ENCODE results near the gene CDC5L. TPM values are rescaled to one million over a fixed set of nuclear protein-coding genes. Genes with fewer than 3 reads are reported as not detected.
A peak's percentile ranks its signal among the peaks of the same experiment; 100 is the strongest.

Gene CDC5L
- total and polyA plus RNA-seq, 9 donors: 13.0 to 24.0 (median 19.5) TPM

DNA sequence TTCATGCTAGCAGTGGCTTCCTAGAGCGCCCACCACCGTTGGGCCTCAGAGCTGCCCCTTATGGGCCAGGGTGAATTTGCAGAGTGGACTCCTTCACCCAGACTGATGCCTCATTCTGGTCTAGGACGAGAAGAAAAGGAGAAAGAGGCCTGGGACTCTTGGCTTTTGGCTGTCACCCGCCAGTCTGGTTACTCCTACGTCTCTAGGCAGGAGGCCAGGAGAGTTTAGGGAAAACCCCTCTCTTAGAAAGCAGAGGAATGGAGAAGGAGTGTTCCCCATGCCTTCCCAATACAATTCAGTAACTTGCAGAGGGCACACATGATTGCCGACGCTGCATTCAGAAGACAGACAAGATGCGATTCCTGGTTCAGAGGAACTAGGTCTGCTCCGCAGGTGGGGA is 70.1 kb downstream of the CDC5L start:
- Histone ChIP-seq H3K36me3 (no peaks in the 10 kb centered on the region), H3K9me3 (no peaks in the 10 kb centered on the region), H3K4me3 (no peak overlapping the region), H3K27ac (peak overlapping the region in 1 of 2 donors; percentile 59), H3K27me3 (no peaks in the 10 kb centered on the region), H3K4me1 (ENCODE audit: insufficient read depth) (peaks cover 4% of the 10 kb centered on the region)
- intact Hi-C loops (cut with DNase I): no loop called here
- 76 to 79% (median 79%) methylated on average over 9 of the region's 9 CpGs for WGBS, 3 donors
- DNase-seq: no peak
- TF ChIP-seq, protein P1, sequence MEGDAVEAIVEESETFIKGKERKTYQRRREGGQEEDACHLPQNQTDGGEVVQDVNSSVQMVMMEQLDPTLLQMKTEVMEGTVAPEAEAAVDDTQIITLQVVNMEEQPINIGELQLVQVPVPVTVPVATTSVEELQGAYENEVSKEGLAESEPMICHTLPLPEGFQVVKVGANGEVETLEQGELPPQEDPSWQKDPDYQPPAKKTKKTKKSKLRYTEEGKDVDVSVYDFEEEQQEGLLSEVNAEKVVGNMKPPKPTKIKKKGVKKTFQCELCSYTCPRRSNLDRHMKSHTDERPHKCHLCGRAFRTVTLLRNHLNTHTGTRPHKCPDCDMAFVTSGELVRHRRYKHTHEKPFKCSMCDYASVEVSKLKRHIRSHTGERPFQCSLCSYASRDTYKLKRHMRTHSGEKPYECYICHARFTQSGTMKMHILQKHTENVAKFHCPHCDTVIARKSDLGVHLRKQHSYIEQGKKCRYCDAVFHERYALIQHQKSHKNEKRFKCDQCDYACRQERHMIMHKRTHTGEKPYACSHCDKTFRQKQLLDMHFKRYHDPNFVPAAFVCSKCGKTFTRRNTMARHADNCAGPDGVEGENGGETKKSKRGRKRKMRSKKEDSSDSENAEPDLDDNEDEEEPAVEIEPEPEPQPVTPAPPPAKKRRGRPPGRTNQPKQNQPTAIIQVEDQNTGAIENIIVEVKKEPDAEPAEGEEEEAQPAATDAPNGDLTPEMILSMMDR (IDR thresholded peaks at IDR 0.05): no peak
- TF ChIP-seq POLR2A (IDR thresholded peaks at IDR 0.05): no peak
- TF ChIP-seq EP300 (IDR thresholded peaks at IDR 0.05): no peak

DNA sequence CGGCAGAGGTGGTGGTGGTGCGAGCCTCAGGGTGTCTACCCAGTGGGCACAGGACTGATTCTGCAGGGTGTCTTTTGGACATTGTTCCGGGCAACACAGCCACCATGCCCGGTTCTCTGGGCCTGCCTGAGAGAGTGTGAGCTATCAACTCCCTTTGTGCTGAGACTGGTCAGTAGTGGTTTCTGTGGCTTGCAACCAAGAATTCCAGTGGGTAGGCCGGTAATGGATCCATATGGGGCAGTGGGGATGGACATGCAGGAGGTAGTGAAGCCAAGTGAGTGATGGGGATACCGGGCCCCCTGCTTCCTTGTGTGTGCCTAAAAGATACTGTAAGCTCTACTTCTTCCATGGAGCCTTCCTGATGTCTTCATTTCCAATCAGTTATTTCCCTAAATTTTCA is 71.0 kb downstream of the CDC5L start:
- intact Hi-C loops (cut with DNase I): no loop called here

DNA sequence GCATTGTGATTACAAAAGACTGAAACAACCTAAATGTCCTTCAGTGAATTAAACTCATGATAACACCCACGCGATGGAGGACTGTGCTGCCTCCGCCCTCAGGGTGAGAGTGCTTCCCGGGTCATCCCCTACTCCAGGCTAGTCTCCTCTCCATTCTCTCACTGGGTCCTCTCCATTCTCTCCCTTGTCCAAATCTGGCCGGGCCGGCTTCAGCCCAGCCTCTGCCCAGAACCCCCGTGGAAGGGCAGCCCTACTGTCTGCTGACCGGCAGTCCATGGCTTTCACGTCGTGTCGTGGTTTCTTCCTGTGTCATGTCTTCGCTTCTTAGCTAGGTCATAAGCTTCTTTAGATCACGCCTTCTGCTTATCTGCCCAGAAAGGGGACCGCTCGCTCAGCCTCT is 74.8 kb downstream of the CDC5L start:
- Histone ChIP-seq H3K9me3 (no peaks in the 10 kb centered on the region), H3K4me1 (ENCODE audit: insufficient read depth) (peaks cover 16% of the 10 kb centered on the region), H3K36me3 (no peaks in the 10 kb centered on the region), H3K27me3 (no peaks in the 10 kb centered on the region), H3K4me3 (no peak overlapping the region), H3K27ac (peak overlapping the region in 1 of 2 donors; percentile 54)
- intact Hi-C loops (cut with DNase I): no loop called here
- no peak for TF ChIP-seq EP300 (IDR thresholded peaks at IDR 0.05)
- TF ChIP-seq, protein P1 (IDR thresholded peaks at IDR 0.05): no peak
- no peak for TF ChIP-seq POLR2A (IDR thresholded peaks at IDR 0.05)
- WGBS, 3 donors: 80 to 89% (median 81%) methylated on average over 15 of the region's 15 CpGs
- no peak for DNase-seq

More for the DNA sequence above, 71.0 kb downstream of the CDC5L start:
- H3K4me1 ChIP-seq (ENCODE audit: insufficient read depth): peaks cover 7% of the 10 kb centered on the region
- no peak overlapping the region for H3K27ac ChIP-seq
- WGBS, 3 donors: 97 to 100% (median 98%) methylated on average over 6 of the region's 6 CpGs
- no peak overlapping the region for H3K4me3 ChIP-seq
- no peak for DNase-seq
- no peaks in the 10 kb centered on the region for H3K27me3 ChIP-seq
- no peaks in the 10 kb centered on the region for H3K9me3 ChIP-seq
- H3K36me3 ChIP-seq: no peaks in the 10 kb centered on the region
- no peak for TF ChIP-seq POLR2A (IDR thresholded peaks at IDR 0.05)
- TF ChIP-seq, protein P1 (IDR thresholded peaks at IDR 0.05): no peak
- no peak for TF ChIP-seq EP300 (IDR thresholded peaks at IDR 0.05)

DNA sequence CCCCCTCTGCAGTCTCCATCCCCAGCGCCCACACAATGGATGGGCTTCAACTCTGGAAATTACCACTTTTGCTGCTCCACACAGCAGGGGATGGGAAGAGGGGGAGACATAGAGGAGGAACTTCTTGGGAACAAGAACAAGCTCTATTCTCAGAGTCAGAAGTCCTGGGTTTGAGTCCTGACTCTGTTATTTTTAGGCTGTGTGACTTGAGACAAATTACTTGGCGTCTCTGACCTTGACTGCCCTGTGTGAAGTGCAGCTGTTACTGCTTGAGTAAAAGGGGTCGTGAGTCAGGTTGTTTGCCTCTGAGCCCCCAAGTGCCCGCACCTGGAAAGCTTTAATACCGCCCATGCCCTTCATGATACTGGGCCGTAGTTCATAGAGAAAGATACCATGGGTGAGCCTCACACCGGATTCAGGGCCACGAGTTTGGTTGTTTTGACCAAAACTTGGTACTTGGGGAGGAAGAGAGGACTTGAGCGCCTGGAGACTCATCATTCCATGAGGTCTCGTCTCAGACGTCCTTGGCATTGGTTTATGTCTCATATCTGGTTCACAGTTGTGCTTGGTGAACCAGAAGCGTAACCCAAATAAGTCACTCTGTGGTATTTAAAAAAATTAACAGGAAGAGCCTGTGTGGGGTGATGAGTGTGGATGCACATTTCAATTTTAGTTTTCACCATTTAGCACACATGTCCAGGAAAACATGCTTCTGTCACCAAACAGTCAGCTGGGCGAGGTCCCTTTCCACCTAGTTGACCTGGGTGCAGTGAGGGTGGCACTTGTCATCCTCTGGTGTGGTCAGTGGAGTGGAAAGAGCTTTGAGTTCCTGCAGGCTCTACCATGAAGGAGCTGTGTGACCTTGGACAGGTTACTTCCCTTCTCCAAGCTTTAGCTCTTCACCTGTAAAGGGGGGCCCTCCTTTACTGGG is 75.6 kb downstream of the CDC5L start:
- Histone ChIP-seq H3K9me3 (no peaks in the 10 kb centered on the region), H3K36me3 (no peaks in the 10 kb centered on the region), H3K27me3 (no peaks in the 10 kb centered on the region), H3K4me1 (ENCODE audit: insufficient read depth) (peaks cover 16% of the 10 kb centered on the region), H3K27ac (peak overlapping the region in 1 of 2 donors; percentile 54), H3K4me3 (no peak overlapping the region)
- intact Hi-C loops (cut with DNase I): no loop called here
- no peak for DNase-seq
- 49 to 78% (median 61%) methylated on average over 13 of the region's 13 CpGs for WGBS, 3 donors
- TF ChIP-seq POLR2A (IDR thresholded peaks at IDR 0.05) (no peak), EP300 (IDR thresholded peaks at IDR 0.05) (no peak)
- TF ChIP-seq, protein P1 (IDR thresholded peaks at IDR 0.05): no peak
